GM21423 (cell line): ENCODE data around the gene SNX15.

ENCODE experiments used
- ATAC-seq: cut with Tn5 transposase; IDR thresholded peaks from one replicate; pipeline ENCODE4 v1.9.1; 2021; ENCODE audit warnings: mild to moderate bottlenecking, moderate library complexity; ENCODE audit not compliant: unreplicated experiment

The SNX15 gene

DNA sequence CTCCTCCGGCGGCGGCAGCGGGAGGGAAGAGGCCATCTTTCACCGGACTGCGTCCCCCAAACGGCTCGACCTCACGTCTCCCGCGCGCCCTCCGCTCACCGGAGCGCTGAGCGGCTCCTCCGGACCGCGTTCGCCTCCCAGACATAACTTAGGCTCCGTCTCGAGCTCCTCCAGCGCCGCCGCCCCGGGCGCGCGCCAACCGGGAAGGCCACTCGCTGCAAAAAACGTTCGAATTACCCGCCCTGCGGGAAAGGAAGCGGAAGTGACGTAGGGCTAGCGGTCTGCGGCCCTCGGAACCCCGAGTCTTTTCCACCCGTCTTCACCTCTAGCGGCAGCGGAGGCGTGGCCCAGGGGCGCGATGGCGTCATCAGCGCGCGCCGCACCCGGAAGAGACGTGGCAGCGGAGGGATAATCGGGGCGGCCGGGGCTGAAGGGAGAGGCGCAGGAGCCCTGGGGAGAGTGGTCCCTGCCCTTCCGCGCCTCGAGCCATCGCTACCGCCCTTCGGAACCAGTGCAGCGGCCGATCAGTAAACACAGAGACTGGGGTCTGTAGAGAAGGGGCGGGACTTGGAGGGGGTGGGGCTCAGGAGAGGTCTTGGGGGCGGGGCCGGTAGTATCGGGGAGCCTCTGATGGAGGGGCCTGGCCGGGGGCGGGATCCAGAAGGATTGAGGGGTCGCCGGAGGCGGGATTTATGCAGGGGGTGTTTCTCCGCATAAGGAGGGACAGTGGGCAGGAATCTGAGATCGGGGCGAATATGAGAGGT is 56.8 kb downstream of the SNX15 start, which contains the start of the genes CDCA5 and ZFPL1:
TSS of gene CDCA5 (minus strand) at position 207 of the 764 bp plus-strand sequence. CDS start at position 145, 62 bp downstream.
TSS of gene ZFPL1 (plus strand) at position 389 of the 764 bp plus-strand sequence. CDS start 477 bp downstream, outside the sequence.
- peak; percentile 85 for ATAC-seq

DNA sequence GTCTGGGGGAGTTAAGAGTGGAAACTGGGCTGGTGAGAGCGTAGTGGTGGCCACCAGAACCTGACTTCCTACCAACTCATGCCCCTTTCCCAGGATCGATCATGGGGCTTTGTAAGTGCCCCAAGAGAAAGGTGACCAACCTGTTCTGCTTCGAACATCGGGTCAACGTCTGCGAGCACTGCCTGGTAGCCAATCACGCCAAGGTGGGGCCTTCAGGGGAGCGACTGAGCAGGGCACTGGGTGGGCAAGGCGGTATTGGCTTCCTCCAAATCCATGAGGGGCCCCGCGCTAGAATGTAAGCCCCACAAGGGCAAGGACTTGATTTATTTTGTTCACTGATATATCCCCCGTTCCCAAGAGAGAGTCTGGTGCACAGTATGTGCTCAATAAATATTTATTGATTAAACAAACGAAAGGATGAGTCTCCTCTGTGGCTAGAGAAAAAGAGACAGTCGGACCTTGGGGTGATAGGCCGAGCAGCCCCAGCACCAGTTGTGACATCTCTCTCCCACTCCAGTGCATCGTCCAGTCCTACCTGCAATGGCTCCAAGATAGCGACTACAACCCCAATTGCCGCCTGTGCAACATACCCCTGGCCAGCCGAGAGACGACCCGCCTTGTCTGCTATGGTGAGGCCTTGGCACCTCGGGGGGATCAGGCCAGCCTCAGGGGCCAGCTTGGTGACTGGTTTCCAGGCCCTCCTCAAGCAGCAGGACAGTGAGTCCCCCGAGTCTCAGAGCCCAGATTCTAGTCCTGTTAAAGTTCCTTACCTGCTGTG is 57.5 kb downstream of the SNX15 start:
- ATAC-seq: no peak

DNA sequence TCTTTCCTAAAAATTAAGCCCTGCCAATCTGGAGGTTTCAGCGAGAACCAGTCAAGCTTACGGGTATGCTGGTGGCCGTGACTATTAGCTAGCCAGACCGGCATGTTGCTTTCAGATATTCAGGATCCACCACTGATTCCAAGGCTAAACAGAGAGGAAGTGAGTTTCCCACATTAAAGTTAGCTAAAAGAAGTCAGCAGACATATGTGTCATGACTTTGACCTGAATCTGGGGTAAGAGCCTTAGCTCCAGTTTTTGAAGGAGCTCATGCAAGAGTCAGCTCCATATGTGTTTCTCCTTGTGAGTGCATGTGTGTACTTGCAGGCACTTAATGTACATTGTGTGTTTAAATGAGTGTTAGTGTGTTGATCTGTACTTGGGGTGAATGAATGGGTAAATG is 58.2 kb downstream of the SNX15 start:
- no peak for ATAC-seq

DNA sequence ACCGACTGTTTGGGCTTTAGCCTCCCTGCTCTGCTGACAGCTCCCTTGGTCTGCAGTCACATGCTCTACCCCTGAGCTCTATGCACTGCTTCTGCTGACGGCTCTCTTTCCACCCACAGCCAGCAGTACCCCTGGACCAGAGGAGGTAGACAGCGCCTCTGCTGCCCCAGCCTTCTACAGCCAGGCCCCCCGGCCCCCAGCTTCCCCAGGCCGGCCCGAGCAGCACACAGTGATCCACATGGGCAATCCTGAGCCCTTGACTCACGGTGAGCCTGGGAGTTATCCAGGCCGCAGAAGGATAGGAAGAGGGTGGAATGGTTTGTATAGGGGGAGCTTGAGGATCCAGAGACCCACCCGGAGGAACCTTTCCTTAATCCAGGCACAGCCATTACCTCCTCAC is 59.6 kb downstream of the SNX15 start:
- ATAC-seq: no peak

DNA sequence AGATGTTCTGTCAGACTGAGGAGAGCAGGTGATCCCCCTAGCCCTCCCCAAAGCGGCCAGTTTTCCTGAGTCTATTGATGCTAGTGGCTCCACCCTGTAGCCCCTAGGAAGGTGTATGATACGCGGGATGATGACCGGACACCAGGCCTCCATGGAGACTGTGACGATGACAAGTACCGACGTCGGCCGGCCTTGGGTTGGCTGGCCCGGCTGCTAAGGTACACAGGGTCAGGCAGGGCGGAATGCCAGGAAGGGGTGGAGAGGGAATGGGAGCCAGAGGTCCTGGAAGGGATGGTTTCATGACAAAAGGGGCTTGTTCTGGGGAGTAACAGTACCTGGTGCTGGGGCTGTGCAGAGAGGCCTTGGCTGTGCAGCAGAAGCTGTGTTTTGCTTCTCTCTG is 60.0 kb downstream of the SNX15 start:
- no peak for ATAC-seq

DNA sequence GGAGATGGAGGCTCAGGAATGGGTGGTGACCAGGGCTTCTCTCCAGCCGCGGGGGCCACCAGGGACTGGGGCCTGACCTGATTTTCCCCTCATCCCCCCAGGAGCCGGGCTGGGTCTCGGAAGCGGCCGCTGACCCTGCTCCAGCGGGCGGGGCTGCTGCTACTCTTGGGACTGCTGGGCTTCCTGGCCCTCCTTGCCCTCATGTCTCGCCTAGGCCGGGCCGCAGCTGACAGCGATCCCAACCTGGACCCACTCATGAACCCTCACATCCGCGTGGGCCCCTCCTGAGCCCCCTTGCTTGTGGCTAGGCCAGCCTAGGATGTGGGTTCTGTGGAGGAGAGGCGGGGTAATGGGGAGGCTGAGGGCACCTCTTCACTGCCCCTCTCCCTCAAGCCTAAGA is 60.6 kb downstream of the SNX15 start:
- no peak for ATAC-seq

DNA sequence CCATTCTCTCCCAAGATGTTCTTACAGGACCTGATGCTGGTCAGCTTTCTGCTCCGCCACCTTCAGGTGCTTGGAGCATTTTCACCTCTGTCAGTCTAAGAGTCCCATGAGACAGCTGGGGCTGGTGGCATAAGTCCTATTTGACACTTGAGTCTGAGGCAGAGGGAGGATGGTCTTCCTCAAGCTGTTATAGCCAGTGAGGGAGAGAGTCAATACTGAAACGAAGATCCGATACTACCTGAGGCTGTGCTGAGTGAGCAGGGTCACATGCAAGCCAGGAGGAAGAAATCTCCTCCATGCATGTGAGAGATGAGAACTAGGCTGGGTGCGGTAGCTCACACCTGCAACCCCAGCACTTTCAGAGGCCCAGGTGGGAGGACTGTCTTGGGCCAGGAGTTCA is 62.4 kb downstream of the SNX15 start:
- no peak for ATAC-seq
